ENCODE results near the gene SNTG2. TPM values are rescaled to one million over a fixed set of nuclear protein-coding genes. Genes with fewer than 3 reads are reported as not detected.
"Not testable (repeated sequence)": the region's sequence is repeated elsewhere in the genome, so short reads cannot be mapped to it uniquely, and the experiment has no call there.

SNTG2 gene
- total RNA-seq, 1 donor from 2014 or later, result 2.2 TPM

DNA sequence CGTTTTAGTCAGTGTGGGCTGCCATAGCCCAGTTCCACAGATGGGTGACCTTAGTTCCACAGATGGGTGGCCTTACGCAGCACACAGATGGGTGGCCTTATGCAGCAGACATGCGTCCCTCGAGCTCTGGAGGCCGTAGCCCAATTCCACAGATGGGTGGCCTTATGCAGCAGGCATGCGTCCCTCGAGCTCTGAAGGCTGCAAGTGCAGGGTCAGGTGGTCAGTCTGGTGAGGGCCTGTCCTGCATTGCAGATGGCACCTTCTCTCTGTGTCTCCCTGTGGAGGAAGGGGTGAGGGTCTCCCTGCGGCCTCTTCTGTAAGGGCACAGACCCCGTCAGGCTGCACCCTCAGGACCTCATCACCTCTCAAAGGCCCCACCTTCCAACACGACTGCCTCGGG lies 273.1 kb downstream of the SNTG2 start:
- TF ChIP-seq, protein P1, sequence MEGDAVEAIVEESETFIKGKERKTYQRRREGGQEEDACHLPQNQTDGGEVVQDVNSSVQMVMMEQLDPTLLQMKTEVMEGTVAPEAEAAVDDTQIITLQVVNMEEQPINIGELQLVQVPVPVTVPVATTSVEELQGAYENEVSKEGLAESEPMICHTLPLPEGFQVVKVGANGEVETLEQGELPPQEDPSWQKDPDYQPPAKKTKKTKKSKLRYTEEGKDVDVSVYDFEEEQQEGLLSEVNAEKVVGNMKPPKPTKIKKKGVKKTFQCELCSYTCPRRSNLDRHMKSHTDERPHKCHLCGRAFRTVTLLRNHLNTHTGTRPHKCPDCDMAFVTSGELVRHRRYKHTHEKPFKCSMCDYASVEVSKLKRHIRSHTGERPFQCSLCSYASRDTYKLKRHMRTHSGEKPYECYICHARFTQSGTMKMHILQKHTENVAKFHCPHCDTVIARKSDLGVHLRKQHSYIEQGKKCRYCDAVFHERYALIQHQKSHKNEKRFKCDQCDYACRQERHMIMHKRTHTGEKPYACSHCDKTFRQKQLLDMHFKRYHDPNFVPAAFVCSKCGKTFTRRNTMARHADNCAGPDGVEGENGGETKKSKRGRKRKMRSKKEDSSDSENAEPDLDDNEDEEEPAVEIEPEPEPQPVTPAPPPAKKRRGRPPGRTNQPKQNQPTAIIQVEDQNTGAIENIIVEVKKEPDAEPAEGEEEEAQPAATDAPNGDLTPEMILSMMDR (IDR thresholded peaks at IDR 0.05), result no peak
- POLR2A ChIA-PET, result no interaction called here
- ATAC-seq (ENCODE audit: low read depth) (no peak), DNase-seq (no peak)
- intact Hi-C loops (cut with micrococcal nuclease), result no loop called here
- no peak overlapping the region for H3K4me3 Mint-ChIP-seq
- H3K27ac Mint-ChIP-seq, result no peak overlapping the region
- H3K27me3 Mint-ChIP-seq, result no peaks in the 10 kb centered on the region
- CTCF ChIA-PET, result no interaction called here
- H3K36me3 Mint-ChIP-seq (ENCODE audit: low read depth), result no peaks in the 10 kb centered on the region
- H3K4me1 Mint-ChIP-seq, result peaks cover 14% of the 10 kb centered on the region
- no peaks in the 10 kb centered on the region for H3K9me3 Mint-ChIP-seq

DNA sequence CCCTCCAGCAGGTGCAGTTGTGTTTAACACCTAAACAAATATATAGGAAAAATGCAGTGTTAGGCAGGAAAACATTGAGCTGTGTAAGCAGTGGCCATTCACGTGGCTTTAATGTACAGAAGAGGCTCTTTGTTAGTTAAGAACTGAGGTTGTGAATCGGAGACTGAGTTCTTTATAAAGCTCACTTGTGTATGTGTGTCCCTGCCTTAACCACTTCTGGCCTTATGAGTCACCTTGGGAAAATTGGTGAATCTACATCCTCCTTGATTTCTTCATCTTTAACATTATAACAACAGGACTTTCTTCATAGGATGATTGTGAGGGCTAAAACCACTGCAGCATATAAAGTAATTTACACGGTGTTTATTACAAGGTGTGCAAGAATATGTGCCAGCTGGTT lies 274.3 kb downstream of the SNTG2 start:
- CTCF ChIA-PET, result no interaction called here
- Mint-ChIP-seq H3K27me3 (no peaks in the 10 kb centered on the region), H3K9me3 (no peaks in the 10 kb centered on the region), H3K36me3 (ENCODE audit: low read depth) (no peaks in the 10 kb centered on the region), H3K4me3 (no peak overlapping the region), H3K4me1 (peaks cover 12% of the 10 kb centered on the region), H3K27ac (no peak overlapping the region)
- ATAC-seq (ENCODE audit: low read depth) (no peak), DNase-seq (no peak)
- TF ChIP-seq, protein P1 (IDR thresholded peaks at IDR 0.05), result no peak
- POLR2A ChIA-PET, result no interaction called here
- intact Hi-C loops (cut with micrococcal nuclease), result no loop called here

DNA sequence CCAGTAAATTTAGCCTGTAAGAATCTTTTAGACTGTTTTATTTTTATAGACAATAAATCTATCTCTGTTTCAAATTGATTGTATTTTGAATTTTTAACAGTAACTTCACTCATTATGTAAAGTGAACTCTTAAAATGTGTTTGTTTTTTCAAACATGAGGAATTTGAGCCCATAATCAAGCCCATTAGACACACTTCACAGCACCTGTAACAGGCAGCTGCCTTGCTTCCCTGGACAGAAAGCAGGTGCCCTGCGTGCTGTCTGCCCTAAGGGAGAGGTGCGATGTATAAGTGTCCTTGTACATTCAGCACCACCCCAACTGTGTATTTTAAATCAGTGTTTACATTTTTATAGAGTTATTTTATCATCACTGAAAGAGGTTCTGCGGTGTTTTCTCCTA lies 276.1 kb downstream of the SNTG2 start:
- CTCF ChIA-PET, result no interaction called here
- ATAC-seq (ENCODE audit: low read depth) (no peak), DNase-seq (no peak)
- H3K27me3 Mint-ChIP-seq, result no peaks in the 10 kb centered on the region
- no peak overlapping the region for H3K27ac Mint-ChIP-seq
- H3K4me3 Mint-ChIP-seq, result no peak overlapping the region
- H3K36me3 Mint-ChIP-seq (ENCODE audit: low read depth), result no peaks in the 10 kb centered on the region
- no peaks in the 10 kb centered on the region for H3K4me1 Mint-ChIP-seq
- TF ChIP-seq, protein P1 (IDR thresholded peaks at IDR 0.05), result no peak
- no peaks in the 10 kb centered on the region for H3K9me3 Mint-ChIP-seq
- POLR2A ChIA-PET, result no interaction called here
- intact Hi-C loops (cut with micrococcal nuclease), result no loop called here

DNA sequence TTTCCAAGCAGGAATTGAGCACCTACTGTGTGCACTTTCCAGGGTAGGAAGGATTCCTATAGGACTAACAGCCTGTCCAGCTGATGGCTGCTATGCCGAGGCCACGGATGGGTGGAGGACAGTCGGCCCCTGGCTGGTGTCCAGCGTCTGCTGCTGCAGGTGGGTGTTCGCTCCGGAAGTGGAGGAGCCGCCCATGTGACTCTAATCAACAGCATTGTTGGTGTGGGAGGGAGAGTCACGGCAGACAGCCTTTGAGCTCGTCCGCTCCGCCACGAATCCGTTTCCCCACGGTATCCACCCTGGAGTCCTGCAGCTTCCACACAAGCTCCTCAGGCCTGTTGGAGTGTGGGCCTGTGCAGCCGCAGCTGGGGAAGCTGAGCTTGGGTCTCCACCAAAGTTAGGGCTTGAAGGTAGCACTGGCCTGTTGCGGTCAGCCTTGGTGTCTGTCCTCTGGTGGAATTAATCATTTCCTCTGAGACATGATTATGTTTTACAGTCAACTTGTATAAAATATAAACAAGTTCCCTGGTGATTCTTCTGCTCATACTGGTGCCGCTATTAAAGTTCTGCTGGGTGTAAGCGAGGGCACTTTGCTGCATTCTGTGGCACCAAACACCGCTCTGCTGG lies 276.7 kb downstream of the SNTG2 start:
- Mint-ChIP-seq H3K36me3 (ENCODE audit: low read depth) (no peaks in the 10 kb centered on the region), H3K27me3 (no peaks in the 10 kb centered on the region), H3K27ac (no peak overlapping the region), H3K9me3 (no peaks in the 10 kb centered on the region), H3K4me1 (no peaks in the 10 kb centered on the region), H3K4me3 (no peak overlapping the region)
- ChIA-PET CTCF (no interaction called here), POLR2A (no interaction called here)
- DNase-seq (no peak), ATAC-seq (ENCODE audit: low read depth) (no peak)
- TF ChIP-seq, protein P1 (IDR thresholded peaks at IDR 0.05), result no peak
- intact Hi-C loops (cut with micrococcal nuclease), result no loop called here

DNA sequence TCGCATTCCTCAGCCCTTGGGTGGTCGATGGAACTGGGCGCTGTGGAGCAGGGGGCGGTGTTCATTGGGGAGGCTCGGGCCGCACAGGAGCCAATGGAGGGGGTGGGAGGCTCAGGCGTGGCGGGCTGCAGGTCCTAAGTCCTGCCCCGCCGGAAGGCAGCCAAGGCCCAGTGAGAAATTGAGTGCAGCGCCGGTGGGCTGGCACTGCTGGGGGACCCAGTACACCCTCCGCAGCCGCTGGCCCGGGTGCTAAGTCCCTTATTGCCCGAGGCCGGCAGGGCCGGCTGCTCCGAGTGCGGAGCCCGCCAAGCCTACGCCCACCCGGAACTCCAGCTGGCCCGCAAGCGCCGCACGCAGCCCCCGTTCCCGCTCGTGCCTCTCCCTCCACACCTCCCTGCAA lies 278.9 kb downstream of the SNTG2 start:
- H3K4me3 Mint-ChIP-seq; H3K27ac Mint-ChIP-seq; intact Hi-C loops (cut with micrococcal nuclease); H3K36me3 Mint-ChIP-seq (ENCODE audit: low read depth); H3K9me3 Mint-ChIP-seq; ATAC-seq (ENCODE audit: low read depth); H3K4me1 Mint-ChIP-seq; POLR2A ChIA-PET; H3K27me3 Mint-ChIP-seq; CTCF ChIA-PET; DNase-seq: not testable (repeated sequence)
